Breast epithelium (tissue), 3 donors: ENCODE measurements around the gene MOB4.

Source experiments
- POLR2A ChIP-seq: fragments of 450-650 bp; IDR thresholded peaks from one replicate; pipeline ENCODE4 v1.6.1; 2016; ENCODE audit warnings: antibody characterized with exemption, mild to moderate bottlenecking, moderate library complexity
- TF ChIP-seq, protein P1 (sequence below), 3 donors: fragments of 450-650 bp; IDR thresholded peaks; one replicate each; pipeline ENCODE4 v1.5.1; 2016 to 2017; ENCODE audit warnings: antibody characterized with exemption in 3 of 3, mild to moderate bottlenecking in 3 of 3, moderate library complexity in 3 of 3

- TF ChIP-seq, protein P1, sequence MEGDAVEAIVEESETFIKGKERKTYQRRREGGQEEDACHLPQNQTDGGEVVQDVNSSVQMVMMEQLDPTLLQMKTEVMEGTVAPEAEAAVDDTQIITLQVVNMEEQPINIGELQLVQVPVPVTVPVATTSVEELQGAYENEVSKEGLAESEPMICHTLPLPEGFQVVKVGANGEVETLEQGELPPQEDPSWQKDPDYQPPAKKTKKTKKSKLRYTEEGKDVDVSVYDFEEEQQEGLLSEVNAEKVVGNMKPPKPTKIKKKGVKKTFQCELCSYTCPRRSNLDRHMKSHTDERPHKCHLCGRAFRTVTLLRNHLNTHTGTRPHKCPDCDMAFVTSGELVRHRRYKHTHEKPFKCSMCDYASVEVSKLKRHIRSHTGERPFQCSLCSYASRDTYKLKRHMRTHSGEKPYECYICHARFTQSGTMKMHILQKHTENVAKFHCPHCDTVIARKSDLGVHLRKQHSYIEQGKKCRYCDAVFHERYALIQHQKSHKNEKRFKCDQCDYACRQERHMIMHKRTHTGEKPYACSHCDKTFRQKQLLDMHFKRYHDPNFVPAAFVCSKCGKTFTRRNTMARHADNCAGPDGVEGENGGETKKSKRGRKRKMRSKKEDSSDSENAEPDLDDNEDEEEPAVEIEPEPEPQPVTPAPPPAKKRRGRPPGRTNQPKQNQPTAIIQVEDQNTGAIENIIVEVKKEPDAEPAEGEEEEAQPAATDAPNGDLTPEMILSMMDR (IDR thresholded peaks at IDR 0.05): no peak
- TF ChIP-seq POLR2A: no peak
Observed at GRCh38 chr2:197556456-197556855, 40.6 kb downstream of the MOB4 start.
